RWPE1 (cell line): Measurements from ENCODE around the gene SNX33.
"Not testable (repeated sequence)": the region's sequence is repeated elsewhere in the genome, so short reads cannot be mapped to it uniquely, and the experiment has no call there.

Source experiments
- CTCF ChIA-PET: fragments of 350-600 bp; sonication (Branson Sonifier 250); formaldehyde crosslinking; extraction: SDS; loops from one replicate; lab custom pipeline; 2021; lab: Yijun Ruan, JAX
- POLR2A ChIA-PET: fragments of 400-600 bp; formaldehyde crosslinking; extraction: SDS; loops from one replicate; lab custom pipeline; 2020; ENCODE audit warnings: antibody characterized with exemption; ENCODE audit not compliant: low non-redundant PET; lab: Yijun Ruan, JAX
- DNase-seq: peaks from one replicate; pipeline ENCODE4 v3.0.0; 2012; ENCODE audit warnings: low spot score
- H3K27ac ChIP-seq: fragments of 450-650 bp; 2 replicates; pipeline ENCODE4 v1.5.1; 2017
- TF ChIP-seq, protein P1 (sequence below): fragments of 450-650 bp; conservative IDR thresholded peaks from 2 replicates; pipeline ENCODE4 v1.5.1; 2017; ENCODE audit warnings: low read depth, mild to moderate bottlenecking

SNX33 gene

DNA sequence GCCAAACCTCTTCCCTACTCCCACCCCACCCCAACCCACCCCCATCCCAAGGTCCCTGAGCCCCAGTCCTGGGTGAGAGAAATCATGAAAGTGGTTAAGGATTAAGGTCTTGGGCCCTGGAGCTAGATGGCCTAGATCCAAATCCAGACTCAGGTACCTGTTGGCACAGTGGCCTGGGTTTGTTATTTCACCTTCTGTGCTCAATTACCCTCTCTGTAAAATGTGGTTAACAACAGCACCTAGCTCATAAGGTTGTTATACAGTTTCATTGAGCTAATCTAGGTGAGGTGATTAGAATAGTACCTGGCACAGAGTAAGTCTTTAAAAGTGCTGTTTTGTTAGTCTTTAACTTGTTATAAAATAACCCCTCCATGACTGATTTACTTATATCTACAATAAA, 15.8 kb upstream of the SNX33 start:
- no peak overlapping the region for H3K27ac ChIP-seq
- ChIA-PET CTCF (no interaction called here), POLR2A (no interaction called here)
- DNase-seq: no peak
- TF ChIP-seq, protein P1, sequence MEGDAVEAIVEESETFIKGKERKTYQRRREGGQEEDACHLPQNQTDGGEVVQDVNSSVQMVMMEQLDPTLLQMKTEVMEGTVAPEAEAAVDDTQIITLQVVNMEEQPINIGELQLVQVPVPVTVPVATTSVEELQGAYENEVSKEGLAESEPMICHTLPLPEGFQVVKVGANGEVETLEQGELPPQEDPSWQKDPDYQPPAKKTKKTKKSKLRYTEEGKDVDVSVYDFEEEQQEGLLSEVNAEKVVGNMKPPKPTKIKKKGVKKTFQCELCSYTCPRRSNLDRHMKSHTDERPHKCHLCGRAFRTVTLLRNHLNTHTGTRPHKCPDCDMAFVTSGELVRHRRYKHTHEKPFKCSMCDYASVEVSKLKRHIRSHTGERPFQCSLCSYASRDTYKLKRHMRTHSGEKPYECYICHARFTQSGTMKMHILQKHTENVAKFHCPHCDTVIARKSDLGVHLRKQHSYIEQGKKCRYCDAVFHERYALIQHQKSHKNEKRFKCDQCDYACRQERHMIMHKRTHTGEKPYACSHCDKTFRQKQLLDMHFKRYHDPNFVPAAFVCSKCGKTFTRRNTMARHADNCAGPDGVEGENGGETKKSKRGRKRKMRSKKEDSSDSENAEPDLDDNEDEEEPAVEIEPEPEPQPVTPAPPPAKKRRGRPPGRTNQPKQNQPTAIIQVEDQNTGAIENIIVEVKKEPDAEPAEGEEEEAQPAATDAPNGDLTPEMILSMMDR: no peak

DNA sequence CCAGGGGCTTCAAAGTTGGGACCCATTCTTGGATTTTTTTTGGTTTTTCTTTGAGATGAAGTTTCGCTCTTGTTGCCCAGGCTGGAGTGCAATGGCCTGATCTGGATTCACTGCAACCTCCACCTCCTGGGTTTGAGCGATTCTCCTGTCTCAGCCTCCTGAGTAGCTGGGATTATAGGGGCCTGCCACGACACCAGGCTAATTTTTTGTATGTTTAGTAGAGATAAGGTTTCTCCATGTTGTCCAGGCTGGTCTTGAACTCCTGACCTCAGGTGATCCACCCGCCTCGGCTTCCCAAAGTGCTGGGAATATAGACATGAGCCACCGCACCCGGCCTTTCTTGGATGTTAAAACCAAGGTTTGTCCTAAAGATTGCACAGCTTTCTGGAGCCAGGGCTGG, 13.8 kb upstream of the SNX33 start:
- H3K27ac ChIP-seq: peak overlapping the region; percentile 36
- CTCF ChIA-PET, DNase-seq, POLR2A ChIA-PET: not testable (repeated sequence)

DNA sequence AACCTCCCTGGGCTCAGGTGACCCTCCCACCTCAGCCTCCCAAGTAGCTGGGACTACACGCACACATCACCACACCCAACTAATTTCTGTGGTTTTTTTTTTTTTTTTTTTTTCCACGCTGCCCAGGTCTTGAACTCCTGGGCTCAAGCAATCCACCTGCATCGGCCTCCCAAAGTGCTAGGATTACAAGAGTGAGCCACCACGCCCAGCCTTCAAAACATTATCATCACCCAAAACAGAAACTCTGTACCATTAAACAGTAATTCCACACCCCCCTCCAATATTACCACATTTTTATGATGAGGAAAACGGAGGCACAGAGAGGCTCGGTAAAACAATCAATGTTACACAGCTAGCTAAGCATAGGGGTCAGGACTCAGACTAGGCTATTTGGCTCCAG, 11.7 kb upstream of the SNX33 start:
- DNase-seq: no peak
- ChIA-PET POLR2A (interaction anchor here (0.6 kb wide), 1 partner anchor 42 kb away, joined by 4 read pairs; no protein-coding TSS in a partner anchor), CTCF (interaction anchor here (0.7 kb wide), 1 partner anchor 115 kb away, joined by 3 read pairs; no protein-coding TSS in a partner anchor)
- peak overlapping the region; percentile 28 for H3K27ac ChIP-seq
- TF ChIP-seq, protein P1: no peak

- DNase-seq: no peak
- ChIA-PET POLR2A (interaction anchor here (0.5 to 1.0 kb wide), 3 partner anchors 10 to 270 kb away, joined by 3 to 4 read pairs (median 3); no protein-coding TSS in a partner anchor), CTCF (interaction anchor here (0.6 to 1.3 kb wide), 4 partner anchors 10 to 698 kb away, joined by 3 to 11 read pairs (median 4); no protein-coding TSS in a partner anchor)
- TF ChIP-seq, protein P1: no peak
- H3K27ac ChIP-seq: peak overlapping the region; percentile 98
Observed at GRCh38 chr15:75637245-75638009, 10.3 kb upstream of the SNX33 start.

- peak overlapping the region; percentile 98 for H3K27ac ChIP-seq
- CTCF ChIA-PET: interaction anchor here (0.8 to 3.6 kb wide), 3 partner anchors 12 to 45 kb away, joined by 3 to 18 read pairs (median 3); no protein-coding TSS in a partner anchor
- TF ChIP-seq, protein P1: no peak
- POLR2A ChIA-PET: interaction anchor here (0.8 to 1.8 kb wide), 8 partner anchors 8 to 271 kb away, joined by 3 to 13 read pairs (median 4); partner anchors contain the start of genes MAN2C1 and SNX33
- DNase-seq: no peak
Observed at GRCh38 chr15:75639191-75639708, 8.5 kb upstream of the SNX33 start.

DNA sequence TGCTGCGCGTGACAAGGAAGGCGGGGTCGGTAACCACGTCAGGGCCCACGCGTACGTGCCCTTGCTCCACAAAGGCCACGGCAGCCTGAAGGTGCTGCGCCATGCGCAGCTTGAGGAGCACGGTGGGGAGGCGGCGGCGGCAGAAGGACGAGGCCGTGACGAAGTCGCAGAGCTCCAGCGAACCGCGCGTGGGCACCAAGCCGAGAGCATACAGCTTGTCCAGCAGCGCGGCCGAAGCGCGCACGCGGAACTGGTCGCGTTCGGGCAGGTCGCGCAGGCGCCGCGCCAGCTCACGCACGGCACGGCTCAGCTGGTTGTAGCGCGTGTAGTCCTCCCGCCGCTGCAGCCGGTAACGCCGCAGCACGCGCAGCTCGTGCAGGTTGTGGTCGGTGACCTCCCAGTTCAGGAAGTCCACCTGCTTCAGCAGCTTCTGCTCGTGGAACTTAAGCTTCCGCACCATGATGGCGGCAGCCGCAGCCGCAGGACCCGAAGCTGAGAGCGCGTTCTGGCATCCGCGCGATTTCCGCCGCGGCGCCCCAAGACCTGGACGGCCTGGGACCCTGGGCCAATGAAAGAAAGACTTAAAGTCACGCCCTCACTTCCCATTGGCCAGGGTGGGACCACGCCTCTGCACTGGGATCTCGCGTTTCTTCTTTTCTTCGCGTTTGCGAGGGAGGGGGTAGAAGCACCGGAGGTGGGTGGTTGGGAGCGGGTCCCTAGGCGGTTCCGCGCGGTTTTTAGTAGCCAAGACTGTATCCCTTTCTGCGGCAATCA, 7.8 kb upstream of the SNX33 start, which contains the start of gene IMP3:
IMP3 (minus strand) TSS at position 516 of the 774 bp plus-strand sequence; CDS start at position 460, 56 bp downstream.
- H3K27ac ChIP-seq: peak within 1 kb of the TSS; percentile 98
- DNase-seq: peak; percentile 99
- ChIA-PET CTCF (interaction anchor here (0.6 to 3.6 kb wide), 3 partner anchors 21 to 287 kb away, joined by 3 to 18 read pairs (median 3); no protein-coding TSS in a partner anchor), POLR2A (interaction anchor here (0.6 to 1.8 kb wide), 13 partner anchors 8 to 272 kb away, joined by 3 to 13 read pairs (median 3); partner anchors contain the start of genes MAN2C1, PTPN9, SNUPN and SNX33)
- TF ChIP-seq, protein P1: no peak
